BLaER1 (cell line): ENCODE measurements around the gene TNFRSF19.

Source experiments
- H3K27ac ChIP-seq: shearing (Covaris generic); formaldehyde crosslinking; 2 replicates; pipeline ENCODE4 v1.8.1; 2022
- H3K27me3 ChIP-seq: shearing (Covaris generic); formaldehyde crosslinking; 2 replicates; pipeline ENCODE4 v1.8.1; 2022
- H3K36me3 ChIP-seq: shearing (Covaris generic); formaldehyde crosslinking; 2 replicates; pipeline ENCODE4 v1.8.1; 2022
- H3K4me1 ChIP-seq: shearing (Covaris generic); formaldehyde crosslinking; 2 replicates; pipeline ENCODE4 v1.8.1; 2022
- H3K4me2 ChIP-seq: shearing (Covaris generic); formaldehyde crosslinking; 2 replicates; pipeline ENCODE4 v1.8.1; 2022
- H3K4me3 ChIP-seq: shearing (Covaris generic); formaldehyde crosslinking; 2 replicates; pipeline ENCODE4 v1.8.1; 2022
- H3K9ac ChIP-seq: shearing (Covaris generic); formaldehyde crosslinking; 2 replicates; pipeline ENCODE4 v1.8.1; 2022
- H3K9me3 ChIP-seq: shearing (Covaris generic); formaldehyde crosslinking; 2 replicates; pipeline ENCODE4 v1.8.1; 2022
- H4K20me1 ChIP-seq: shearing (Covaris generic); formaldehyde crosslinking; 2 replicates; pipeline ENCODE4 v1.8.1; 2022
- Cebpa-rat ChIP-seq: shearing (Covaris generic); IDR thresholded peaks from 2 replicates; pipeline ENCODE4 v1.8.1; 2022

The TNFRSF19 gene

GRCh38 chr13:23612182-23612581 lies 42.0 kb downstream of the TNFRSF19 start:
- no peak overlapping the region for H3K4me3 ChIP-seq
- no peaks in the 10 kb centered on the region for H3K27me3 ChIP-seq
- H3K36me3 ChIP-seq, result no peaks in the 10 kb centered on the region
- H4K20me1 ChIP-seq, result no peaks in the 10 kb centered on the region
- H3K27ac ChIP-seq, result no peak overlapping the region
- TF ChIP-seq Cebpa-rat, result no peak
- no peak overlapping the region for H3K9ac ChIP-seq
- no peaks in the 10 kb centered on the region for H3K9me3 ChIP-seq
- H3K4me2 ChIP-seq, result no peak overlapping the region
- H3K4me1 ChIP-seq, result peaks cover 41% of the 10 kb centered on the region

GRCh38 chr13:23612731-23613130 lies 42.5 kb downstream of the TNFRSF19 start:
- H3K9me3 ChIP-seq, result no peaks in the 10 kb centered on the region
- H3K4me3 ChIP-seq, result no peak overlapping the region
- no peaks in the 10 kb centered on the region for H4K20me1 ChIP-seq
- no peak overlapping the region for H3K27ac ChIP-seq
- no peak overlapping the region for H3K9ac ChIP-seq
- no peaks in the 10 kb centered on the region for H3K27me3 ChIP-seq
- H3K4me2 ChIP-seq, result no peak overlapping the region
- TF ChIP-seq Cebpa-rat, result no peak
- H3K36me3 ChIP-seq, result no peaks in the 10 kb centered on the region
- peaks cover 47% of the 10 kb centered on the region for H3K4me1 ChIP-seq

GRCh38 chr13:23613596-23613995 lies 43.4 kb downstream of the TNFRSF19 start:
- H3K27ac ChIP-seq, result no peak overlapping the region
- TF ChIP-seq Cebpa-rat, result no peak
- H3K27me3 ChIP-seq, result no peaks in the 10 kb centered on the region
- H3K4me2 ChIP-seq, result no peak overlapping the region
- no peaks in the 10 kb centered on the region for H3K9me3 ChIP-seq
- H3K4me1 ChIP-seq, result peaks cover 55% of the 10 kb centered on the region
- no peaks in the 10 kb centered on the region for H4K20me1 ChIP-seq
- no peak overlapping the region for H3K4me3 ChIP-seq
- H3K36me3 ChIP-seq, result no peaks in the 10 kb centered on the region
- no peak overlapping the region for H3K9ac ChIP-seq

GRCh38 chr13:23615395-23616081 lies 45.3 kb downstream of the TNFRSF19 start:
- Histone ChIP-seq H4K20me1 (no peaks in the 10 kb centered on the region), H3K9ac (no peak overlapping the region), H3K4me1 (peaks cover 35% of the 10 kb centered on the region), H3K27ac (no peak overlapping the region), H3K4me3 (no peak overlapping the region), H3K9me3 (no peaks in the 10 kb centered on the region), H3K4me2 (peak overlapping the region; percentile 16), H3K27me3 (no peaks in the 10 kb centered on the region), H3K36me3 (no peaks in the 10 kb centered on the region)
- TF ChIP-seq Cebpa-rat, result no peak

GRCh38 chr13:23616228-23616627 lies 46.0 kb downstream of the TNFRSF19 start:
- no peak for TF ChIP-seq Cebpa-rat
- Histone ChIP-seq H3K9ac (no peak overlapping the region), H3K27ac (no peak overlapping the region), H4K20me1 (no peaks in the 10 kb centered on the region), H3K27me3 (no peaks in the 10 kb centered on the region), H3K4me1 (peaks cover 28% of the 10 kb centered on the region), H3K9me3 (no peaks in the 10 kb centered on the region), H3K4me2 (peak overlapping the region; percentile 16; the same call in 1 of the 2 replicates), H3K4me3 (no peak overlapping the region), H3K36me3 (no peaks in the 10 kb centered on the region)

GRCh38 chr13:23617551-23618024 lies 47.4 kb downstream of the TNFRSF19 start:
- no peaks in the 10 kb centered on the region for H3K36me3 ChIP-seq
- no peak overlapping the region for H3K9ac ChIP-seq
- no peaks in the 10 kb centered on the region for H3K27me3 ChIP-seq

GRCh38 chr13:23618341-23618740 lies 48.1 kb downstream of the TNFRSF19 start:
- H3K4me3 ChIP-seq, result no peak overlapping the region
- H3K4me1 ChIP-seq, result peaks cover 28% of the 10 kb centered on the region
- peak overlapping the region; percentile 64; the same call in 1 of the 2 replicates for H3K4me2 ChIP-seq
- no peaks in the 10 kb centered on the region for H3K9me3 ChIP-seq
- no peaks in the 10 kb centered on the region for H4K20me1 ChIP-seq
- no peak overlapping the region for H3K9ac ChIP-seq
- H3K36me3 ChIP-seq, result no peaks in the 10 kb centered on the region
- no peak for TF ChIP-seq Cebpa-rat
- H3K27me3 ChIP-seq, result no peaks in the 10 kb centered on the region
- no peak overlapping the region for H3K27ac ChIP-seq

More at GRCh38 chr13:23617551-23618024, 47.4 kb downstream of the TNFRSF19 start:
- H3K4me3 ChIP-seq, result no peak overlapping the region
- no peaks in the 10 kb centered on the region for H3K9me3 ChIP-seq
- no peak for TF ChIP-seq Cebpa-rat
- peaks cover 28% of the 10 kb centered on the region for H3K4me1 ChIP-seq
- no peaks in the 10 kb centered on the region for H4K20me1 ChIP-seq
- no peak overlapping the region for H3K27ac ChIP-seq
- H3K4me2 ChIP-seq, result peak overlapping the region; percentile 64

GRCh38 chr13:23619068-23619855 lies 49.0 kb downstream of the TNFRSF19 start:
- no peak for TF ChIP-seq Cebpa-rat
- Histone ChIP-seq H3K9me3 (no peaks in the 10 kb centered on the region), H3K4me3 (no peak overlapping the region), H3K9ac (no peak overlapping the region), H3K4me2 (no peak overlapping the region), H3K27ac (no peak overlapping the region), H3K4me1 (peaks cover 28% of the 10 kb centered on the region), H4K20me1 (no peaks in the 10 kb centered on the region), H3K27me3 (no peaks in the 10 kb centered on the region), H3K36me3 (no peaks in the 10 kb centered on the region)

GRCh38 chr13:23620211-23620610 lies 50.0 kb downstream of the TNFRSF19 start:
- H3K36me3 ChIP-seq, result no peaks in the 10 kb centered on the region
- no peak overlapping the region for H3K4me2 ChIP-seq
- TF ChIP-seq Cebpa-rat, result no peak
- no peak overlapping the region for H3K9ac ChIP-seq
- H3K27me3 ChIP-seq, result no peaks in the 10 kb centered on the region
- H3K9me3 ChIP-seq, result no peaks in the 10 kb centered on the region
- no peaks in the 10 kb centered on the region for H4K20me1 ChIP-seq
- no peak overlapping the region for H3K27ac ChIP-seq
- peaks cover 25% of the 10 kb centered on the region for H3K4me1 ChIP-seq
- no peak overlapping the region for H3K4me3 ChIP-seq
